DOHH2 (cell line): Measurements from ENCODE around the gene DPT.

ENCODE experiments used
- H3F3A ChIP-seq: fragments of 200-600 bp; sonication (generic), shearing (Covaris generic); 2 replicates; pipeline ENCODE4 v1.6.0; 2016; ENCODE audit warnings: antibody characterized with exemption, mild to moderate bottlenecking; ENCODE audit not compliant: control insufficient read depth, insufficient read depth
- H3K27ac ChIP-seq: fragments of 200-600 bp; sonication (generic); 2 replicates; pipeline ENCODE4 v1.5.1; 2014; ENCODE audit warnings: low read depth, mild to moderate bottlenecking, low read length, moderate library complexity
- H3K27me3 ChIP-seq: fragments of 200-600 bp; sonication (generic); 2 replicates; pipeline ENCODE4 v1.6.1; 2014; ENCODE audit warnings: mild to moderate bottlenecking, low read length, mixed read lengths; ENCODE audit not compliant: control insufficient read depth
- H3K36me3 ChIP-seq: fragments of 200-600 bp; sonication (generic); 2 replicates; pipeline ENCODE4 v1.6.1; 2014; ENCODE audit warnings: mild to moderate bottlenecking, low read length, moderate library complexity, mixed read lengths; ENCODE audit not compliant: control insufficient read depth
- H3K4me1 ChIP-seq: fragments of 200-600 bp; sonication (generic); 2 replicates; pipeline ENCODE4 v1.6.1; 2014; ENCODE audit warnings: mild to moderate bottlenecking, low read length, mixed read lengths; ENCODE audit not compliant: control insufficient read depth
- H3K4me2 ChIP-seq: fragments of 200-600 bp; sonication (generic); 2 replicates; pipeline ENCODE4 v1.6.0; 2014; ENCODE audit warnings: mild to moderate bottlenecking, low read length, moderate library complexity
- H3K4me3 ChIP-seq: fragments of 200-600 bp; sonication (generic); 2 replicates; pipeline ENCODE4 v1.5.1; 2014; ENCODE audit warnings: mild to moderate bottlenecking, low read length, mixed read lengths
- H3K79me2 ChIP-seq: fragments of 200-600 bp; sonication (generic); 2 replicates; pipeline ENCODE4 v1.6.1; 2014; ENCODE audit warnings: mild to moderate bottlenecking, low read length, mixed read lengths; ENCODE audit not compliant: control insufficient read depth
- H3K9me2 ChIP-seq: fragments of 200-600 bp; sonication (generic); replicated peaks from 2 replicates; pipeline ENCODE4 v1.6.1; 2014; ENCODE audit warnings: mild to moderate bottlenecking, low read length, mixed read lengths; ENCODE audit not compliant: control insufficient read depth
- H3K9me3 ChIP-seq: fragments of 200-600 bp; sonication (generic); 2 replicates; pipeline ENCODE4 v1.6.1; 2014; ENCODE audit warnings: antibody characterized with exemption, low read length, mixed read lengths; ENCODE audit not compliant: control insufficient read depth, insufficient read depth
- H4K20me1 ChIP-seq: fragments of 200-600 bp; sonication (generic); 2 replicates; pipeline ENCODE4 v1.6.0; 2014; ENCODE audit warnings: low read depth, mild to moderate bottlenecking, antibody characterized with exemption, low read length, moderate library complexity; ENCODE audit not compliant: control insufficient read depth, insufficient read depth
- CTCF ChIP-seq: fragments of 200-600 bp; sonication (generic); IDR thresholded peaks from one replicate; pipeline ENCODE4 v1.5.1; 2014; ENCODE audit warnings: antibody characterized with exemption, mild to moderate bottlenecking, low read depth, low read length; ENCODE audit not compliant: poor library complexity, severe bottlenecking
- EZH2phosphoT487 ChIP-seq: fragments of 200-600 bp; sonication (generic); IDR thresholded peaks from 2 replicates; pipeline ENCODE4 v1.6.1; 2017; ENCODE audit warnings: borderline replicate concordance, mild to moderate bottlenecking, antibody characterized with exemption, low read length, moderate library complexity, mixed read lengths

DPT gene

DNA sequence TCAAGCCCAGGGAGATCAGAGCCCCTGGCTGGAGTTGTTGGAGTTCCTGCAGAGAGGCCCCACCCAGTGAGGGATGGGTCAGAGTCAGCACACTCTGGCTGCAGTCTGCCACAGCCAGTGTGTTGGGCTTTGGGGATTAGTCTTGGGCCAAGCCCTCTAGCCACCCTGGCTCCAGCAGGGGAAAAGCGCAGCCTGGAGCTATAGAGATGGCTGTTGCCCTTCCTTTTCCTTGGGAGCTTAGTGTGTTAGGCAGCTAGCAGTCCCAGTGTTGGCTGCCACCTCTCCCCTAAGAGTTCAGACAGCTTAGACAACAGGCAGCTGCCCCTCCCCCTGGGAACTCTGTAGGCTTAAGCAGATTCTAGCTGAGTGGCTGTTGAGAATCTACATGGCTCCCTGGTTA, 45.1 kb downstream of the DPT start:
- TF ChIP-seq CTCF (no peak), EZH2phosphoT487 (no peak)
- H4K20me1 ChIP-seq = no peaks in the 10 kb centered on the region

GRCh38 chr1:168676861-168677260, 52.1 kb downstream of the DPT start:
- no peaks in the 10 kb centered on the region for H3K27me3 ChIP-seq
- H3K9me2 ChIP-seq = no peaks in the 10 kb centered on the region
- no peaks in the 10 kb centered on the region for H3F3A ChIP-seq
- no peaks in the 10 kb centered on the region for H3K79me2 ChIP-seq
- TF ChIP-seq EZH2phosphoT487 = no peak
- no peak for TF ChIP-seq CTCF
- no peak overlapping the region for H3K4me3 ChIP-seq
- H3K9me3 ChIP-seq = no peaks in the 10 kb centered on the region
- H3K27ac ChIP-seq = no peak overlapping the region
- no peak overlapping the region for H3K4me2 ChIP-seq
- no peaks in the 10 kb centered on the region for H4K20me1 ChIP-seq
- H3K4me1 ChIP-seq = no peaks in the 10 kb centered on the region
- H3K36me3 ChIP-seq = no peaks in the 10 kb centered on the region

More for the DNA sequence above, 45.1 kb downstream of the DPT start:
- H3K4me1 ChIP-seq = no peaks in the 10 kb centered on the region
- no peaks in the 10 kb centered on the region for H3K9me2 ChIP-seq
- H3K9me3 ChIP-seq = no peaks in the 10 kb centered on the region
- H3K79me2 ChIP-seq = no peaks in the 10 kb centered on the region
- no peak overlapping the region for H3K4me2 ChIP-seq
- no peak overlapping the region for H3K4me3 ChIP-seq
- no peaks in the 10 kb centered on the region for H3F3A ChIP-seq
- no peak overlapping the region for H3K27ac ChIP-seq
- H3K36me3 ChIP-seq = no peaks in the 10 kb centered on the region
- no peaks in the 10 kb centered on the region for H3K27me3 ChIP-seq

DNA sequence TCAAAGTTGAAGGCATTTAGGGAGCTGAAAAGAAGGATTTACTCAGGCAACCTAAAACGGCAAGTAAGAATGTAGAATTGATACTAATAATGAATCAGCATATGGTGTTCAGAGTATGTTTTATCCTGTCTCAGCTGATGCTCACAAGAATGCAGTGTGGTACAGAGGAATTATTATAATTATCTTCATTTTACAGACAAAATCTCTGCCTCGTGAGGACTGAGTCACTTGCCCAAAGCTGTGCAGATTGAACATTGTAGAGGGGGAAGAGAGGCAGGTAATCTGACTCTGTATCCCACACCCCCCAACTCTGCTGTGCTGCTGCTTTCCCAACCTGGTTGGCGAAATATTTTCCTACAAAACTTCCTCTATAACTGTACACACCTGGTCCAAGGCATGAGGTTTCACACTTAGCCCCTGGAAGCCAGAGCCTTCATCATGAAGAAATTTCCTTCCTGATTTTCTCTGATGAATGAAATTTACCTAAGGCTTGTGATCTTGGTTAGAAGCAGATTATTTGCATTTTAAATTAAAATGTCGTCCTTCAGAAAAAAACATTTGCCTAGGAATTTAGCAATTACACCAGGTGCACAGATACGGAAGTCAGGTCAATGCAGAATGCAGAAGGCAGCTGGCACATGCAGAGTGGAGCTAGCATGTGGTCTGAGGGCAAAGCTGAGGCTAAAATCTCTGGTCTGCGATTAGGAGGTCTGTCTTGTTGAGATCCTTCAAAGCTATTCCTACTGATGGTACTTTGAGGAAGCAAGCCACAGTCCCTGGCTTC, 52.8 kb downstream of the DPT start:
- Histone ChIP-seq H3K79me2 (no peaks in the 10 kb centered on the region), H3K27ac (no peak overlapping the region), H3K4me2 (no peak overlapping the region), H4K20me1 (no peaks in the 10 kb centered on the region), H3K9me3 (no peaks in the 10 kb centered on the region), H3K36me3 (no peaks in the 10 kb centered on the region), H3K27me3 (no peaks in the 10 kb centered on the region), H3K4me1 (no peaks in the 10 kb centered on the region), H3K4me3 (no peak overlapping the region), H3K9me2 (no peaks in the 10 kb centered on the region), H3F3A (no peaks in the 10 kb centered on the region)
- TF ChIP-seq CTCF (no peak), EZH2phosphoT487 (no peak)
